Peyer's patch (tissue), 4 donors: ENCODE measurements around the gene ARHGEF7.

ENCODE experiments used
- POLR2A ChIP-seq, 2 donors: fragments of 450-650 bp; IDR thresholded peaks; one replicate each; pipeline ENCODE4 v1.5.1; 2017; ENCODE audit warnings: antibody characterized with exemption in 2 of 2, mild to moderate bottlenecking in 2 of 2, moderate library complexity in 2 of 2
- TF ChIP-seq, protein P1 (sequence below), 6 experiments: fragments of 450-650 bp in 4 of 6; fragments of 200-600 bp in 2 of 6; sonication (generic) in 1 of 6; IDR thresholded peaks; one replicate each; pipeline ENCODE4 v1.5.1; 2017 to 2019; ENCODE audit warnings: antibody characterized with exemption in 6 of 6, mild to moderate bottlenecking in 3 of 6, moderate library complexity in 1 of 6

DNA sequence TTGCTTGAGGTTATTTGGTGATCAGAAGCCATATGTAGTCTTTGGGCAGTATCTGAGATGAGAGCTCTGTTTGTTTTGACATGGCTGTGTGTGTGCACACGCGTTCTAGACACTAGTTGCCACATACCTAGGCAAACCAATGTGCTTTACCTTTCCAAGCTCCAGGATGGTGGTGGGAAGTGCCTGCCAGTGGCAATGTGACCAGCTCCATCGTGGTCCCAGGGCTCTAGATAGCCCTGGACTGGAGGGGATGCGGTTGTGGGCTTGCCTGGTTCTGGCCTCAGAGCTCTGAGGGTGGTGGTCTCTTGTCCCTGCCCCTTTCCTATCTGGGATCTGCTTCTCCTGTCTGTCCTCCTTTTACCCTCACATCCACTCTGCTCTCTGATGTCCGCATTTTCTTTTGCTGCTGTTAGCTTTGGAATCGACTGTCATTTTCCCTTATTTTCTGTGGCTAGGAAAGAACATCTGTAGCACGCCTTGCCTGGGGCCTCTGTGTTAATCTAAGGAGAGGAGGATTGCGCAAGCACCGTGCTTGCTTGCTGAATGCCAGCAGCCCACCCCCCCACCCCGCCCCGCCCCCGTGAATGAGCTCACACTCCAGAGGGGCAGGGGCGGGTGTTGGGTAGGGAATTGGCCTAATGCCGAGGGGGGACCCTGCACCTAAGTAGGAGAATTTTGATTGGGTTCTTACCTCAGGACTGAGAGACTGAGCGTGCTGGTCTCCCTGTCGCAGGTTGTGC, 89.5 kb downstream of the ARHGEF7 start:
- TF ChIP-seq, protein P1, sequence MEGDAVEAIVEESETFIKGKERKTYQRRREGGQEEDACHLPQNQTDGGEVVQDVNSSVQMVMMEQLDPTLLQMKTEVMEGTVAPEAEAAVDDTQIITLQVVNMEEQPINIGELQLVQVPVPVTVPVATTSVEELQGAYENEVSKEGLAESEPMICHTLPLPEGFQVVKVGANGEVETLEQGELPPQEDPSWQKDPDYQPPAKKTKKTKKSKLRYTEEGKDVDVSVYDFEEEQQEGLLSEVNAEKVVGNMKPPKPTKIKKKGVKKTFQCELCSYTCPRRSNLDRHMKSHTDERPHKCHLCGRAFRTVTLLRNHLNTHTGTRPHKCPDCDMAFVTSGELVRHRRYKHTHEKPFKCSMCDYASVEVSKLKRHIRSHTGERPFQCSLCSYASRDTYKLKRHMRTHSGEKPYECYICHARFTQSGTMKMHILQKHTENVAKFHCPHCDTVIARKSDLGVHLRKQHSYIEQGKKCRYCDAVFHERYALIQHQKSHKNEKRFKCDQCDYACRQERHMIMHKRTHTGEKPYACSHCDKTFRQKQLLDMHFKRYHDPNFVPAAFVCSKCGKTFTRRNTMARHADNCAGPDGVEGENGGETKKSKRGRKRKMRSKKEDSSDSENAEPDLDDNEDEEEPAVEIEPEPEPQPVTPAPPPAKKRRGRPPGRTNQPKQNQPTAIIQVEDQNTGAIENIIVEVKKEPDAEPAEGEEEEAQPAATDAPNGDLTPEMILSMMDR (IDR thresholded peaks at IDR 0.05), result no peak
- TF ChIP-seq POLR2A (IDR thresholded peaks at IDR 0.05), result no peak
